Occipital lobe (tissue), 2 donors: Measurements from ENCODE around the gene BCL2L13. TPM values are rescaled to one million over a fixed set of nuclear protein-coding genes. Genes with fewer than 3 reads are reported as not detected.

ENCODE experiments used
- DNase-seq: peaks from one replicate; lab custom pipeline; 2025; lab: John Stamatoyannopoulos, UW
- total RNA-seq: library from RNA; depleted of rRNA; stranded (reverse); fragments of >200 nt; gene quantifications from one replicate; pipeline ENCODE4 v1.2.3, GENCODE V29; 2014

The BCL2L13 gene
- total RNA-seq = 36.2 TPM

GRCh38 chr22:17638432-17639246 is at the start of gene BCL2L13:
TSS of gene BCL2L13 (plus strand) at chr22:17638757. CDS start at chr22:17655712, 16,955 bp downstream.
- DNase-seq = peak; percentile 83

- no peak for DNase-seq
Observed at GRCh38 chr22:17589810-17590375, 48.7 kb upstream of the BCL2L13 start.

- DNase-seq = no peak
Observed at GRCh38 chr22:17590586-17590985, 48.0 kb upstream of the BCL2L13 start.

- DNase-seq = no peak
Observed at GRCh38 chr22:17592201-17592600, 46.4 kb upstream of the BCL2L13 start.

GRCh38 chr22:17596226-17596625 is 42.3 kb upstream of the BCL2L13 start:
- DNase-seq = no peak

GRCh38 chr22:17597217-17597616 is 41.3 kb upstream of the BCL2L13 start:
- DNase-seq = no peak

GRCh38 chr22:17598318-17598717 is 40.2 kb upstream of the BCL2L13 start:
- no peak for DNase-seq

GRCh38 chr22:17601031-17601430 is 37.5 kb upstream of the BCL2L13 start:
- DNase-seq = no peak

- DNase-seq = no peak
Observed at GRCh38 chr22:17603668-17604067, 34.9 kb upstream of the BCL2L13 start.

GRCh38 chr22:17606496-17606895 is 32.1 kb upstream of the BCL2L13 start:
- DNase-seq = no peak

GRCh38 chr22:17607891-17608521 is 30.6 kb upstream of the BCL2L13 start:
- DNase-seq = no peak

GRCh38 chr22:17612057-17612456 is 26.5 kb upstream of the BCL2L13 start:
- no peak for DNase-seq

GRCh38 chr22:17613280-17613679 is 25.3 kb upstream of the BCL2L13 start:
- DNase-seq = no peak

GRCh38 chr22:17627961-17628405 is 10.6 kb upstream of the BCL2L13 start:
- DNase-seq = no peak

GRCh38 chr22:17628406-17629172 is 10.0 kb upstream of the BCL2L13 start, which contains the start of gene ATP6V1E1:
TSS of gene ATP6V1E1 (minus strand) at chr22:17628749. CDS start at chr22:17628635, 114 bp downstream.
- peak; percentile 95 for DNase-seq

- no peak for DNase-seq
Observed at GRCh38 chr22:17629173-17629489, 9.4 kb upstream of the BCL2L13 start.

- no peak for DNase-seq
Observed at GRCh38 chr22:17629641-17630040, 8.9 kb upstream of the BCL2L13 start.

GRCh38 chr22:17631076-17631565 is 7.4 kb upstream of the BCL2L13 start:
- no peak for DNase-seq

GRCh38 chr22:17633217-17633997 is 5.2 kb upstream of the BCL2L13 start:
- no peak for DNase-seq

GRCh38 chr22:17633998-17634323 is 4.6 kb upstream of the BCL2L13 start:
- DNase-seq = no peak

GRCh38 chr22:17634696-17635095 is 3.9 kb upstream of the BCL2L13 start:
- DNase-seq = no peak
